Stomach (tissue), 4 donors: ENCODE data around the gene PLEKHH3.

ENCODE experiments used
- CTCF ChIP-seq, 7 experiments: fragments of 450-650 bp in 4 of 7; fragments of 200-600 bp in 3 of 7; sonication (generic) in 3 of 7; IDR thresholded peaks; one replicate each; pipeline ENCODE4 v1.5.1; 2016 to 2019; ENCODE audit warnings: antibody characterized with exemption in 7 of 7, control low read depth in 2 of 7, mild to moderate bottlenecking in 1 of 7
- EP300 ChIP-seq: sonication (generic); formaldehyde crosslinking; IDR thresholded peaks from one replicate; pipeline ENCODE4 v1.6.1; 2017; ENCODE audit warnings: antibody characterized with exemption
- POLR2A ChIP-seq, 4 donors: fragments of 450-650 bp; IDR thresholded peaks; one replicate each; pipeline ENCODE4 v1.6.1; 2016; ENCODE audit warnings: antibody characterized with exemption in 4 of 4, control low read depth in 2 of 4, mild to moderate bottlenecking in 1 of 4, moderate library complexity in 1 of 4
- POLR2AphosphoS5 ChIP-seq, 3 donors: sonication (generic); formaldehyde crosslinking; IDR thresholded peaks; one replicate each; pipeline ENCODE4 v1.6.1; 2016; ENCODE audit warnings: antibody characterized with exemption in 3 of 3

DNA sequence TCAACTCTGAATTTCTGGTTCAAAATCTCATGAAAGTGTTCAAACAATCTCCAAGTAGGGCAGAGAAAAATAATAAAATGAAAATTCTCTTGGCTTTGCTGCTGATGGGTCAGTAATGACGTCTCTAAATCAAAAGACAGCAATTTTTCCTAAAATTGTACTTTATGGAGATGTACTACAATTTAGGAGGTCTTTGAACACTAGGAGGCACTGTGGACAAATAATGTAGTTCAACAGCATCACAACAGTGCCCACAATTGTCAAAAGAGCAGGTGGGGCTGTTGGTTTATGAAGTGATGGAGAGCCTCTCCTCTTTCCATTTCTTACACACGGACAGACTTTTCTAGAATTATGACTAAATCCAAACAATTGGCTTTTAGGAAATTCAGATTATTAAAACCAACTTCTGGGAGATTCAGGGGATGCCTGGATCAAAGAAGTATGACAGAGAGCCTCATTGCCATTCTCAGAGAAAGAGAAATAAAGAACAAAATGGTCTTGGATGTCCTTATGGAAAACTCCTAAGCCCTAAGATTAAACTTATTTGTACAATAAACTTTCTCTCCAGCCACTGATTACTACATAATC lies 44.3 kb upstream of the PLEKHH3 start:
- peak in 5 of 7 experiments; percentile 33 to 74 (median 63) for TF ChIP-seq CTCF (IDR thresholded peaks at IDR 0.05)
- no peak for TF ChIP-seq POLR2A (IDR thresholded peaks at IDR 0.05)
- no peak for TF ChIP-seq EP300
- TF ChIP-seq POLR2AphosphoS5 (IDR thresholded peaks at IDR 0.05): peak in 1 of 3 donors; percentile 38
